ENCODE measurements around the gene GAN.

DNA sequence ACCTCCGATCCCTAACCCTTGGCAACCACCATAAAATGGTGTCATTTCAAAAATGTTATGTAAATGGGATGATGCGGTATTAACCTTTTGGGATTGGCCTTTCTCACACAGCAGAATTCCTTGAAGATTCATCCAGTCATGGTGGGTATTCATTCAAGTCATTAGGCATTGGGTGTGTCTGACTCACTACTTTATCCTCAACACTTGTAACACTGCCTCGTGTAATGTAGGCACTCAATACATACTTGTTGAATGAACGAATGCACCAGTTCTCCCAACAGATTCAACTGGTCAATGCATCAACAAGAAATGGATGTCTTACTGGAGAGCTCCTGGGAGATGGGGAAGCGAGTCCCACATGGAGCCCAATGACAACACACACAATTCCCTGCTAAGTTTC, 21.8 kb upstream of the GAN start:
- no peak for TF ChIP-seq CTCF (IDR thresholded peaks at IDR 0.05)
- TF ChIP-seq EZH2 (IDR thresholded peaks at IDR 0.05): no peak
- no peak for TF ChIP-seq EZH2phosphoT487 (IDR thresholded peaks at IDR 0.05)
